OCI-LY1 (cell line): ENCODE measurements around the gene RNASE12.

Source experiments
- H2AFZ ChIP-seq: fragments of 200-600 bp; sonication (generic), shearing (Covaris generic); 2 replicates; pipeline ENCODE4 v1.6.0; 2014; ENCODE audit warnings: antibody characterized with exemption, mild to moderate bottlenecking, low read length
- H3F3A ChIP-seq: fragments of 200-600 bp; sonication (generic), shearing (Covaris generic); 2 replicates; pipeline ENCODE4 v1.6.0; 2014; ENCODE audit warnings: mild to moderate bottlenecking, antibody characterized with exemption, low read length, moderate library complexity; ENCODE audit not compliant: insufficient read depth
- H3K27ac ChIP-seq: fragments of 200-600 bp; sonication (generic); 2 replicates; pipeline ENCODE4 v1.5.1; 2014; ENCODE audit warnings: low read length, mixed run types, mild to moderate bottlenecking, low read depth; ENCODE audit not compliant: poor library complexity, severe bottlenecking
- H3K27me3 ChIP-seq: fragments of 200-600 bp; sonication (generic); 2 replicates; pipeline ENCODE4 v1.6.0; 2014; ENCODE audit warnings: antibody characterized with exemption, mild to moderate bottlenecking, low read length, moderate library complexity; ENCODE audit not compliant: insufficient read depth
- H3K36me3 ChIP-seq: fragments of 200-600 bp; sonication (generic); 2 replicates; pipeline ENCODE4 v1.6.1; 2014; ENCODE audit warnings: mild to moderate bottlenecking, antibody characterized with exemption, low read length, moderate library complexity, mixed read lengths; ENCODE audit not compliant: insufficient read depth
- H3K4me1 ChIP-seq: fragments of 200-600 bp; sonication (generic); 2 replicates; pipeline ENCODE4 v1.5.1; 2014; ENCODE audit warnings: mild to moderate bottlenecking, low read length, moderate library complexity; ENCODE audit not compliant: insufficient read depth, severe bottlenecking
- H3K4me2 ChIP-seq: fragments of 200-600 bp; sonication (generic), shearing (Covaris generic); 2 replicates; pipeline ENCODE4 v1.6.1; 2014; ENCODE audit warnings: low read length
- H3K4me3 ChIP-seq: fragments of 200-600 bp; sonication (generic); 2 replicates; pipeline ENCODE4 v1.5.1; 2014; ENCODE audit warnings: low read length, low read depth, mild to moderate bottlenecking, mixed read lengths; ENCODE audit not compliant: poor library complexity, severe bottlenecking
- H3K79me2 ChIP-seq: fragments of 200-600 bp; shearing (Covaris generic); 2 replicates; pipeline ENCODE4 v1.6.1; 2016; ENCODE audit warnings: mixed run types, low read length, mixed read lengths; ENCODE audit not compliant: insufficient read depth
- H3K9ac ChIP-seq: fragments of 200-600 bp; sonication (generic), shearing (Covaris generic); 2 replicates; pipeline ENCODE4 v1.6.1; 2014; ENCODE audit warnings: mild to moderate bottlenecking, low read length, mixed read lengths
- H3K9me2 ChIP-seq: fragments of 200-600 bp; sonication (generic), shearing (Covaris generic); 2 replicates; pipeline ENCODE4 v1.6.1; 2014; ENCODE audit warnings: low read depth, mild to moderate bottlenecking, low read length, mixed read lengths
- H3K9me3 ChIP-seq: fragments of 200-600 bp; shearing (Covaris generic); 2 replicates; pipeline ENCODE4 v1.6.1; 2014; ENCODE audit warnings: low read length, mixed read lengths
- H4K20me1 ChIP-seq: fragments of 200-600 bp; sonication (generic), shearing (Covaris generic); 2 replicates; pipeline ENCODE4 v1.6.0; 2016; ENCODE audit warnings: mild to moderate bottlenecking, low read length; ENCODE audit not compliant: insufficient read depth
- CTCF ChIP-seq: fragments of 200-600 bp; sonication (generic), shearing (Covaris generic); IDR thresholded peaks from 2 replicates; pipeline ENCODE4 v1.5.1; 2017; ENCODE audit warnings: mild to moderate bottlenecking, antibody characterized with exemption, low read length, moderate library complexity, mixed read lengths
- EZH2 ChIP-seq: fragments of 200-600 bp; sonication (generic), shearing (Covaris generic); IDR thresholded peaks from 2 replicates; pipeline ENCODE4 v1.8.0; 2017; ENCODE audit warnings: borderline replicate concordance, mixed run types, mild to moderate bottlenecking, antibody characterized with exemption, low read length, moderate library complexity, mixed read lengths

RNASE12 gene

GRCh38 chr14:20624495-20625070, 33.4 kb upstream of the RNASE12 start:
- H3K4me1 ChIP-seq, result peaks cover 52% of the 10 kb centered on the region
- H3F3A ChIP-seq, result no peaks in the 10 kb centered on the region
- no peaks in the 10 kb centered on the region for H3K9me2 ChIP-seq
- H3K36me3 ChIP-seq, result no peaks in the 10 kb centered on the region
- no peak overlapping the region for H3K27ac ChIP-seq
- H3K27me3 ChIP-seq, result peaks cover 8% of the 10 kb centered on the region; the same call in 1 of the 2 replicates
- no peaks in the 10 kb centered on the region for H3K9me3 ChIP-seq
- peak overlapping the region; percentile 29; the same call in 1 of the 2 replicates for H3K9ac ChIP-seq
- no peaks in the 10 kb centered on the region for H3K79me2 ChIP-seq
- H3K4me3 ChIP-seq, result peak overlapping the region; percentile 55
- TF ChIP-seq EZH2 (no peak), CTCF (no peak)
- H3K4me2 ChIP-seq, result peak overlapping the region; percentile 80
- no peak overlapping the region for H2AFZ ChIP-seq
- no peaks in the 10 kb centered on the region for H4K20me1 ChIP-seq

- Histone ChIP-seq H3K9ac (no peak overlapping the region), H3K27ac (no peak overlapping the region), H3K9me3 (no peaks in the 10 kb centered on the region), H3K27me3 (peaks cover 8% of the 10 kb centered on the region; the same call in 1 of the 2 replicates), H3F3A (no peaks in the 10 kb centered on the region), H3K79me2 (no peaks in the 10 kb centered on the region), H2AFZ (no peak overlapping the region), H3K4me2 (peak overlapping the region; percentile 80), H3K4me1 (peaks cover 52% of the 10 kb centered on the region), H3K4me3 (peak overlapping the region; percentile 55), H4K20me1 (no peaks in the 10 kb centered on the region), H3K9me2 (no peaks in the 10 kb centered on the region), H3K36me3 (no peaks in the 10 kb centered on the region)
- TF ChIP-seq EZH2 (no peak), CTCF (no peak)
These were observed 32.6 kb upstream of the RNASE12 start for GRCh38 chr14:20623798-20624197.

- H3K36me3 ChIP-seq, result no peaks in the 10 kb centered on the region
- H3K4me1 ChIP-seq, result peaks cover 50% of the 10 kb centered on the region
- peaks cover 8% of the 10 kb centered on the region; the same call in 1 of the 2 replicates for H3K27me3 ChIP-seq
- peak overlapping the region; percentile 44 for H3K4me3 ChIP-seq
- H3K9me3 ChIP-seq, result no peaks in the 10 kb centered on the region
- no peaks in the 10 kb centered on the region for H3F3A ChIP-seq
- peak overlapping the region; percentile 80 for H3K4me2 ChIP-seq
- no peaks in the 10 kb centered on the region for H3K9me2 ChIP-seq
- H3K9ac ChIP-seq, result no peak overlapping the region
- no peaks in the 10 kb centered on the region for H4K20me1 ChIP-seq
- no peak overlapping the region for H3K27ac ChIP-seq
- no peak for TF ChIP-seq CTCF
- H2AFZ ChIP-seq, result no peak overlapping the region
- no peaks in the 10 kb centered on the region for H3K79me2 ChIP-seq
These were observed 31.7 kb upstream of the RNASE12 start for GRCh38 chr14:20622816-20623291.
